Heart left ventricle (tissue), 16 donors: ENCODE data around the gene CUEDC2. TPM values are rescaled to one million over a fixed set of nuclear protein-coding genes. Genes with fewer than 3 reads are reported as not detected.
A peak's percentile ranks its signal among the peaks of the same experiment; 100 is the strongest.

Source experiments
- ATAC-seq, 4 donors: fragments of 200-7000 bp; cut with Tn5 transposase; one replicate each; pipeline ENCODE4 v1.9.1; 2020 to 2022; ENCODE audit warnings: moderate library complexity in 4 of 4, mild to moderate bottlenecking in 3 of 4, moderate number of reproducible peaks in 1 of 4
- DNase-seq, 5 donors: peaks; one replicate each; pipeline ENCODE4 v3.0.0-alpha.2; 2020
- H3K27ac ChIP-seq, 12 donors: fragments of 200-600 bp; sonication (generic) in 4 of 12; one replicate each; pipeline versions ENCODE4 v1.5.0 to v1.8.0; 2016 to 2022; ENCODE audit warnings: mild to moderate bottlenecking in 2 of 12
- H3K27me3 ChIP-seq, 9 donors: fragments of 200-600 bp; sonication (generic) in 2 of 9; one replicate each; pipeline versions ENCODE4 v1.5.1 to v1.8.0; 2016 to 2022; ENCODE audit warnings: mild to moderate bottlenecking in 3 of 9
- H3K36me3 ChIP-seq, 9 donors: fragments of 200-600 bp; sonication (generic) in 2 of 9; one replicate each; pipeline versions ENCODE4 v1.5.0 to v1.8.0; 2018 to 2022; ENCODE audit warnings: mild to moderate bottlenecking in 2 of 9
- H3K4me1 ChIP-seq, 12 donors: fragments of 200-600 bp; sonication (generic) in 4 of 12; one replicate each; pipeline versions ENCODE4 v1.5.0 to v1.8.0; 2016 to 2022; ENCODE audit warnings: mild to moderate bottlenecking in 3 of 12
- H3K4me3 ChIP-seq, 12 donors: fragments of 200-600 bp; sonication (generic) in 4 of 12; one replicate each; pipeline versions ENCODE4 v1.5.0 to v1.8.0; 2017 to 2022; ENCODE audit warnings: mild to moderate bottlenecking in 9 of 12, moderate library complexity in 4 of 12
- H3K9me3 ChIP-seq, 12 donors: fragments of 200-600 bp; sonication (generic) in 4 of 12; one replicate each; pipeline versions ENCODE4 v1.5.0 to v1.8.0; 2016 to 2022; ENCODE audit warnings: mild to moderate bottlenecking in 1 of 12
- POLR2A ChIP-seq, 2 donors: fragments of 450-650 bp; IDR thresholded peaks; one replicate each; pipeline ENCODE4 v1.6.1; 2017; ENCODE audit warnings: antibody characterized with exemption in 2 of 2, mild to moderate bottlenecking in 2 of 2, moderate library complexity in 2 of 2
- WGBS, 4 donors: extraction: QIAGEN DNeasy Blood & Tissue Kit in 2 of 4; methylation state at CpG; one replicate each; pipeline versions ENCODE4 v1.1.5 to v1.1.7; 2013 to 2018; 5-methylcytosine and 5-hydroxymethylcytosine counted together
- intact Hi-C, 10 donors: fragments of 100-400 bp; cut with DNase I; formaldehyde crosslinking; loops; one replicate each; pipeline versions ENCODE4 v1.11.1 to v1.14.2; 2022
- polyA plus RNA-seq, 2 donors: library from polyadenylated mRNA; stranded (reverse); fragments of 200-250 nt; gene quantifications; one replicate each; pipeline ENCODE4 v1.2.3, GENCODE V29; 2013
- total RNA-seq, 9 donors: library from RNA; depleted of rRNA in 2 of 9; stranded (reverse); fragments of >200 nt in 2 of 9; fragmentation: NEBNext Ultra II Directional in 3 of 9; extraction: Animal tissue kit (Norgen Biotek cat#: 25700) in 3 of 9; gene quantifications; one replicate each; pipeline versions ENCODE4 v1.1.0 to v1.2.4, GENCODE V29; 2016 to 2023
- TF ChIP-seq, protein P1 (sequence below), 12 donors: fragments of 200-600 bp; sonication (generic) in 4 of 12; IDR thresholded peaks; one replicate each; pipeline versions ENCODE4 v1.5.0 to v1.8.0; 2018 to 2022; ENCODE audit warnings: antibody characterized with exemption in 12 of 12, mild to moderate bottlenecking in 5 of 12
- donor health status: ischemic (EF 13 %, LVEDD 7.1; RV severe dilation, severe dysfunction).
- donor health status: healthy with polysubstance abuse.
- donor health status: DM: no; HTN: yes; CAD: no.
- donor health status: DM: no; HTN: no; CAD: no.
- donor health status: ischemic (EF 25% LVEDD 6.9; RV normal size, moderate dysfunction).
- donor health status: ischemic (EF 25% LVEDD 5.7; RV mildly dilated, moderate dysfunction).
- donor health status: healthy.
- donor health status: DM: yes; HTN: yes; CAD: no.
- donor health status: ischemic (EF 35%, LVEDD 5.7; RV mildly dilated, moderate dysfunction).
- donor health status: nonischemic (EF 11% LVEDD 7.7; RV severe dilation, severe dysfunction).
- donor health status: DM: yes; HTN: yes; CAD: no.
- donor health status: PGD.
- donor health status: ischemic (EF 29% LVEDD 5.4; RV normal size, mild dysfunction).
- donor health status: nonischemic (EF 23%, LVEDD 6.1; RV moderate dilation, normal function).

The CUEDC2 gene
- total and polyA plus RNA-seq, 11 donors, result 62.0 to 107 (median 79.2) TPM

DNA sequence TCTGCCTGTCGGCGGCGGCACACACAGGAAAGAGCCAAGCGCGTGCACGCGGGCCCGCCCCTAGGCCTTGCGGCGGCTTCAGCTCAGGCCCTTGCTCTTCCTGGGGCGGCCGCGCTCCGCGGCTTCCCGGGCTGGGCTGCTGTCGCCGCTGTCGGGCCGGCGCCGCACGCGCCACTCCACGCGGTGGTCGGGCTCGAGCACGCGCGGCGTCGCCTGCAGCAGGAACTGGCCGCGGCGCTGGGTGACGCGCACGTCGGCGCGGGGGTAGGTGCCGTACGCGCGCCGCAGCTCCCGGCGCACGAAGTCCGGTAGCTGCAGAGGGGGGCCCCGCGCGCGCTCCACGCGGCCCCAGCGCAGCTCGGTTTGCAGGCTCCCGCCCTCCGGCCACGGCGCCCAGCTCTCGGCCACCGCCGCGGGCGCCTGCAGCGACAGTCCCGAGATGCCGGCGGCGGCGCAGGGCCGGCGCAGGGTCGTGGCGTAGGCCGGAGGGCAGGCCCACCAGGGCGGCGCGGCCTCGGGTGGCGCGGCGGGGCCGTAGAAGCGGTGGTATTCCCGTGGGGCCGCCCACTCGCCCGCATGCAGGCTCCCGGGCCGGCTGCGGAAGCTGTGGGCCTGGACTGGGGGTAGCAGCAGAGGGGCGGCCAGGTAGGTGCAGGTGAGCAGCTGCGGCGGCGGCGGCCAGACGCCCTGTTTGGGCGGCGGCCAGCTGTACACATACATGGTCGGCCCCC is 18.2 kb upstream of the CUEDC2 start:
- peak overlapping the region; percentile 61 to 90 (median 84) for H3K27ac ChIP-seq
- WGBS, 4 donors, result 0 to 2% (median 0%) methylated on average over 8 to 104 of the region's 104 CpGs
- H3K36me3 ChIP-seq, result peaks cover 0 to 4% (median 0%) of the 10 kb centered on the region in 9 donors
- no peaks in the 10 kb centered on the region for H3K9me3 ChIP-seq
- peaks cover 0 to 40% (median 18%) of the 10 kb centered on the region in 12 donors for H3K4me1 ChIP-seq
- ATAC-seq, result peak; percentile 81 to 95 (median 92)
- no peaks in the 10 kb centered on the region for H3K27me3 ChIP-seq
- peak overlapping the region; percentile 56 to 92 (median 84) for H3K4me3 ChIP-seq
- intact Hi-C loops, result no loop called here
- DNase-seq, result peak; percentile 84 to 93 (median 86)
- TF ChIP-seq, protein P1, sequence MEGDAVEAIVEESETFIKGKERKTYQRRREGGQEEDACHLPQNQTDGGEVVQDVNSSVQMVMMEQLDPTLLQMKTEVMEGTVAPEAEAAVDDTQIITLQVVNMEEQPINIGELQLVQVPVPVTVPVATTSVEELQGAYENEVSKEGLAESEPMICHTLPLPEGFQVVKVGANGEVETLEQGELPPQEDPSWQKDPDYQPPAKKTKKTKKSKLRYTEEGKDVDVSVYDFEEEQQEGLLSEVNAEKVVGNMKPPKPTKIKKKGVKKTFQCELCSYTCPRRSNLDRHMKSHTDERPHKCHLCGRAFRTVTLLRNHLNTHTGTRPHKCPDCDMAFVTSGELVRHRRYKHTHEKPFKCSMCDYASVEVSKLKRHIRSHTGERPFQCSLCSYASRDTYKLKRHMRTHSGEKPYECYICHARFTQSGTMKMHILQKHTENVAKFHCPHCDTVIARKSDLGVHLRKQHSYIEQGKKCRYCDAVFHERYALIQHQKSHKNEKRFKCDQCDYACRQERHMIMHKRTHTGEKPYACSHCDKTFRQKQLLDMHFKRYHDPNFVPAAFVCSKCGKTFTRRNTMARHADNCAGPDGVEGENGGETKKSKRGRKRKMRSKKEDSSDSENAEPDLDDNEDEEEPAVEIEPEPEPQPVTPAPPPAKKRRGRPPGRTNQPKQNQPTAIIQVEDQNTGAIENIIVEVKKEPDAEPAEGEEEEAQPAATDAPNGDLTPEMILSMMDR (IDR thresholded peaks at IDR 0.05), result no peak
- peak in 1 of 2 donors; percentile 69 for TF ChIP-seq POLR2A (IDR thresholded peaks at IDR 0.05)

DNA sequence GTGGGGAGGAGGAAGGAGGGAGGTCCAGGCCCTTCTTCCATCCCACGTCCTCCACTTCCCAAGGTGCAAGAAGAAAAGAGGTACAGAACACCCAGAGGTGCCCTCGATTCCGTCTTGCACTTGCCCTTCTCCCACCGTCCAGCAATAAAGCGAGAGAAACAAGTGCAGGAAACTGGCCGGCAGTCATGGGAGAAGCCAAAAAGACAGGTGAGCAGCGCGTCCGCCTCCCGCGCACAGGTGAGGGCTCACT is 17.7 kb upstream of the CUEDC2 start:
- DNase-seq (no peak), ATAC-seq (peak in 2 of 4 donors; percentile 2)
- Histone ChIP-seq H3K27ac (peak overlapping the region in 11 of 12 donors; percentile 69 to 90 (median 87)), H3K36me3 (no peaks in the 10 kb centered on the region), H3K9me3 (no peaks in the 10 kb centered on the region), H3K4me1 (peaks cover 0 to 39% (median 18%) of the 10 kb centered on the region in 12 donors), H3K27me3 (no peaks in the 10 kb centered on the region), H3K4me3 (peak overlapping the region; percentile 56 to 92 (median 84))
- whole genome bisulfite sequencing, 4 donors, result 0 to 1% (median 1%) methylated on average over 9 to 11 of the region's 11 CpGs
- intact Hi-C loops, result no loop called here
- TF ChIP-seq, protein P1 (IDR thresholded peaks at IDR 0.05), result peak in 1 of 12 donors; percentile 7
- TF ChIP-seq POLR2A (IDR thresholded peaks at IDR 0.05), result no peak

DNA sequence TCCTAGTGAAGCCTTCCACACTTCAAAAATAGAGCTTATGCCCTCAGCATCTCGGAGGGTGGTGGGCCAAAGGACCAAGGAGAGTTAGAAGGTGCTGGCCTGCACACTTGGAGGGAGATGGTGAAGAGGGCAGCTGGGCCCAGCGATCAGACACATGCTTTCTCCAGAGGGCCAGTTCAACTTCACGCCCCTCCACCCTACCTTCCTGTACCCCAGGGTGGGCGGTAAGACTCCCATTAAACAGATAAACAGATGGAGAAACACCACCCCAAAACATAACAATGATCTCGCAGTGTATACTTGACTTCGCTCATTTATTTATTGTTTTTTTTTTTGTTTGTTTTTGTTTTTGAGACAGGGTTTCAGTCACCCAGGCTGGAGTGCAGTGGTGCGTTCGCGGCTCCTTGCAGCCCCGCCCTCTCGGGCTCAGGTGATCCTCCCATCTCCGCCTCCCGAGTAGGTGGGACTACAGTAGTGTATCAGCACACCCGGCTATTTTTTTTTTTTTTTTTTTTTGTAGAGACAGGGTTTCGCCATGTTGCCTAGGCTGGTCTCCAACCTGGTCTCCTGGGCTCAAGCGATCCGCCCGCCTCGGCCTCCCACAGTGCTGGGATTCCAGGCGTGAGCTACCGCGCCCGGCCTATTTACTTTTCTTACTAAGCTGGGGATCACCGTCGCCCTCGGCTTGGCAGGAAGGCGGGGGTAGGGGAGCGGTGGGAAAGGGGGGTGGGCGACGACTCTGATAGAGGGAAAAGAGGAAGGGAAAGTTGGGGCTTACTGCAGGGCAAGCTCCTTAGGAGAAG is 17.1 kb upstream of the CUEDC2 start:
- Histone ChIP-seq H3K4me3 (peak overlapping the region; percentile 56 to 92 (median 84)), H3K36me3 (no peaks in the 10 kb centered on the region), H3K4me1 (peaks cover 0 to 39% (median 18%) of the 10 kb centered on the region in 12 donors), H3K27ac (peak overlapping the region in 11 of 12 donors; percentile 69 to 90 (median 87)), H3K9me3 (no peaks in the 10 kb centered on the region), H3K27me3 (no peaks in the 10 kb centered on the region)
- DNase-seq (peak; percentile 52 to 69 (median 57)), ATAC-seq (peak; percentile 37 to 65 (median 43))
- no peak for TF ChIP-seq POLR2A (IDR thresholded peaks at IDR 0.05)
- TF ChIP-seq, protein P1 (IDR thresholded peaks at IDR 0.05), result no peak
- intact Hi-C loops, result no loop called here
- WGBS, 4 donors, result 10 to 13% (median 12%) methylated on average over 30 of the region's 30 CpGs

DNA sequence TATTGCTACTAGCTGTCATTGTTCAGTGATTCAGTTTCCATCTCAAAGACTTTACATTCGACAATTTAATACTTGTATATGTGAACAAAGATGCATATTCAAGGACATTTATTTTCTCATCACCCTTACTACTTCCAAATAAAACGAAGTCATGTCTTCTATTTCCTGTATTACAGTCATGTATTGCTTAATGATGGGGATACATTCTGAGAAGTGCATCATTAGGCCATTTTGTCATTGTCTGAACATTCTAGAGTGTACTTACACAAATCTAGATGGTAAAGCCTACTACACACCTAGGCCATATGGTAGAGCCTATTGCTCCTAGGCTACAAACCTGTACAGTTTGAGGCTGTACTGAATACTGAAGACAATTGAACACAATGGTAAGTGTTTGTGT is 12.5 kb upstream of the CUEDC2 start:
- no peaks in the 10 kb centered on the region for H3K36me3 ChIP-seq
- 76 to 82% (median 78%) methylated on average over 2 of the region's 2 CpGs for WGBS, 4 donors
- H3K27ac ChIP-seq, result no peak overlapping the region
- intact Hi-C loops, result no loop called here
- H3K9me3 ChIP-seq, result no peaks in the 10 kb centered on the region
- no peaks in the 10 kb centered on the region for H3K27me3 ChIP-seq
- peaks cover 0 to 8% (median 3%) of the 10 kb centered on the region in 12 donors for H3K4me1 ChIP-seq
- ATAC-seq, result no peak
- TF ChIP-seq POLR2A (IDR thresholded peaks at IDR 0.05), result no peak
- TF ChIP-seq, protein P1 (IDR thresholded peaks at IDR 0.05), result no peak
- DNase-seq, result no peak
- no peak overlapping the region for H3K4me3 ChIP-seq
